Measurements from ENCODE around the gene GALNT12.

The GALNT12 gene

DNA sequence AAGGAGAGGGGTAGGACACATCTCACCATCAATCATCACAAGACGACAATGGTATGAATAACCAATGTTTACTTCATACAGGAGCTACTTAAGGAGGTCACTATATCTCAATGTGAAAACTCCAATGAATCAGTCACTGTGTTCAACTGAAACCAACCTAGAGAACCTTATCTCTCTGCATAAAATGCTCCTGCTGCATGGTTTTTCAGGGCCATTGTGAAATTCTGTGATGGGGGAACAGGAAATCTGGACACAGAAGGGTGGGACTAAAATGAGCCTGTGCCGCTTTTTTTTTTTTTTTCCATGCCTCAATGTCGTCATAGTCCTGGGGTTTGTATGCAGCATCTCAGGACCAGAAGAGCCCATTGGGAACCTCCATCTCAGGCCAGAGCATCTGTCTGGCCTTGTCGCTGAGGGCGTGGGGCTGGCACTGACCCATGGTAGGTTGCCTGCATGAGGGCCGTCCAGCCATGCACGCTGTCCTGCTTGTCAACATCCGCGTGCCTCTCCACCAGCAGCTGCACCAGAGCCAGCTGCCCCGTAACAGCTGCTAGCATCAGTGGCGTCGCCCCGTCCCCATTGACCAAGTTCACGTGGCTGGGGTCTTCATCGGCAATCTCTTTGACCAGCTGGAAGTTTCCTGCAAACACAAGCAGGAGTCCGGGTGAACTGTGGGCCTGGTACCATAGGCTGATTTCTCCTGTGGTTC is 23.8 kb upstream of the GALNT12 start:
- no peak for DNase-seq

DNA sequence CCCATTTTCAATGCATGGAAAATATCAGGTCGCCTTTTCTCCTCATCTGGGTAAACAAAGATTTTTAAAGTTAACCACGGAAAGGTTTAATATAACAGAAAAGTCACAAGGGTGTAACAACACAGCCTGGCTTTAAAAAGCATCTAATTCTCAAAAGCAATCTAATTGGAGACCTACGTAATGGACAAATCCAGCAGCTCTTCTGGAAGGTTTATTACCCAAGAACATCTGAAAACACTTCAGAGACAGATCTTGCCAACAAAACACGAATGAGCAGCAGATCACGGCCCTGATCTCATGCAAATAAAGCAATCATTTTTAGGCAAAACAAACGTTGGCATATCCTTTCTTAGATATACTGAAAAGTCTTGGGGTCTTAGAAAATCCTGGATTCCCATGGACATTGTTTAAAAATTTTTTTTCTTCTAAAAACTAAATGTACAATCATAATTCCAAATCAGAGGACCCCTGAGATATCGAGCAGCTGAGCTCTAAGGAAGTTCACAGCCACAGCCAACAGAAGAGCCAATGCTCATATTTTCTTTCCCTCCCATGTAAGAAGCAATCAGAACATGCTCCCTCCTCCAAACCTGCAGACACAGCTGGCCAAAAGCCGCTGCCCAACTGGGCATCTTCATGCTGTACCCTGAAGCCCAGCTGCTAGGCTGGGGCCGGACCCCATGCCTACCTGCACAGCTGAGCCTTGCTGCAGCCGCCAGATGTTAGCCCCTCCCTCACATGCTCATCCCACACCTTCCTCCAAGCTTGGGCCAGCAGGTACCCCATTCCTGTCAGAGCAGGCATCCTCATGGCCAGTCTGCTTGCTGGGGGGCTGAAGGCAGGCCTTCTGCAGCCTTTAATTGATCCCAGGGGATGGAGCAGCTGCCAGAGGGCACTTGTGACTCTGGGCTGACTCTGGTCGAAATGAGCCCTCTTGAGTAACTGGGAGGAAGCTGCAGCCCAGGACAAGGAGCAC is 22.4 kb upstream of the GALNT12 start:
- DNase-seq, result peak; percentile 35

DNA sequence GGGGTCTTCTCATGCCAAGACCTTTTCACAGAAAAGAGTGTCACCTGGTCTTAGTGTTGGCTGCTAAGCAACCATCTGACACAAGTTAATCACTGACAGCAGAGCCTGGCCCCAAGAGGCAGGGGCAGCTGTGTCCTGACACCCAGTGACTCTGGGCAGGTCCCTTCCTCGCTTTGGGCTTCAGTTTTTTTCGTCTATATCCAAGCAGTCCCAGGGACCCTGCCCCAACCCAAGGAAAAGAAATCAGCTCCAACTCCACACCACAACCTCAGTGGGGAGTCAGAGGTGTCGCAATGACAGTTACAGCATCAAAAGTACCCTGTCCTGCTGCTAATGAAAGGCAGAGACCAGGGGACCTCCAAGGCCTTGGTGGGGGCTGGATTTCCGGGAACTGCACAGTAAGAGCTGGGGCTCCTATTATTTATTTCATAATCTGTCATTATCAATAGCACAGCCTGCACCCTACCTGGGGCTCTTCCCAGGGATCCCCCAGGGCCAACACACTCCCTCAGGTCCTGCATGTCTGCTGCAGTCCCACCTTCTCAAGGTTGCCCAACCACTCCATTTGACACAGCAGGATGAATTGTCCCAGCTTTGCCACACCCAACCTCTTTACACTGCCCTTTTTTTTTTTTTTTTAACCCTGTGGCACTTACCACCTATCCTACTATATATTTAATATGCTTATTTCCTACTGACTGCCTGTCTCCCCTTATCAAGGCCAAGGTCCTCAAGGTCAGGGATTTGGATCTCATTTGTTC is 20.5 kb upstream of the GALNT12 start:
- DNase-seq, result peak; percentile 37

DNA sequence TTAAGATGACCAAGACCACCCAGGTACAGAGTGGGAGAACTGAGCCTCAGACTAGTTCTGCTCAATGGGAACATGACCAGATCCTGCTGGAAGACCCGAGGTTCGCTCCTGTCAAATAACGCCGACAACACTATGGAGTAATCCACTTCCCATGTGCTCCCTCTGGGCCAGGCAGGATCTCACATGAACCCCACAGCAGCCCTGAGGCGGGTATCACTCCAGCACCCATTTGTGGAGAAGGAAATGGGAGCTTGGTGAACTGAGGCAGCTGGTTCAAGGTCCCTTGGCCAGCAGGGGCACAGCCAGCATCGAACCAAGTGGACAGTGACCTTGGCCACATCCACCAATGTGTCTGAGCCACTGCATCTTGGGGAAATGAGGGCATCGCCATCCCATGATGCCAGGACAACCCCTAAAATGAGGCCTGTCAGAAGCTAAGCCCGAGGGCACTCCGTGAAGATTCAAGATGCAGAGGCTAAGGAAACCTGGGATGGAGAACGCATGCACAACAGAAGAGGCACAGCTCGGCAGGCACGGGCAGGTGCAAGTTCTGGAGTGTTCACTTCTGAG is 19.6 kb upstream of the GALNT12 start:
- peak; percentile 37 for DNase-seq

DNA sequence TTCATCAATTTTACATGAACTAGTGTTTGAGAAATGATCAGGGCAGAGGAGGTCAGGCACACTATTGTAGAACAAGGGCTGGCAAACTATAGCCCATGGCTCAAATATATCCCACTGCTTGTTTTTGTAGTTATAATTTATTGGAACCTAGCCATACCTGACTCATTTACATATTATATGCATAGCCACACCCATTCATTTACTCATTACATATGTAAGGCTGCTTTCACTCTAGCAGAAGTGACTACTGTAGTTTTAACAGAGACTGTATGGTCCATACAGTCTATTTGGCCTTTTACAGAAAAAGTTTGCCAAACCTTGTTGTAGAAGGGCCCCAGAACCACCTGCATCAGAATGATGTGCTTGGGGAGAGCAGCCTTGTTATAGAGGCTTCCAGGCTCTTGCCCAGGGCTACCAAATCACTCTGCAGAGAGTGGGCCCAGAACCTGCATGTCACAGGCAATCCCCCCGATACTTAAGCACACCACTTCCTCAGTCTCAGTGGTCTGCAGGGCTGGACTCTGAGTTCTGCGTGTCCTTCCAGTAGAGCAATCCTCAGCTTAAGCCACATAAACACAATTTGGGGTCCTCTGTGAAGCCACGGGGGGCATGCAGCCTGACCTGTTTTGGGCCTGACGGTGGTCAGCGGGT is 17.9 kb upstream of the GALNT12 start:
- DNase-seq, result no peak

DNA sequence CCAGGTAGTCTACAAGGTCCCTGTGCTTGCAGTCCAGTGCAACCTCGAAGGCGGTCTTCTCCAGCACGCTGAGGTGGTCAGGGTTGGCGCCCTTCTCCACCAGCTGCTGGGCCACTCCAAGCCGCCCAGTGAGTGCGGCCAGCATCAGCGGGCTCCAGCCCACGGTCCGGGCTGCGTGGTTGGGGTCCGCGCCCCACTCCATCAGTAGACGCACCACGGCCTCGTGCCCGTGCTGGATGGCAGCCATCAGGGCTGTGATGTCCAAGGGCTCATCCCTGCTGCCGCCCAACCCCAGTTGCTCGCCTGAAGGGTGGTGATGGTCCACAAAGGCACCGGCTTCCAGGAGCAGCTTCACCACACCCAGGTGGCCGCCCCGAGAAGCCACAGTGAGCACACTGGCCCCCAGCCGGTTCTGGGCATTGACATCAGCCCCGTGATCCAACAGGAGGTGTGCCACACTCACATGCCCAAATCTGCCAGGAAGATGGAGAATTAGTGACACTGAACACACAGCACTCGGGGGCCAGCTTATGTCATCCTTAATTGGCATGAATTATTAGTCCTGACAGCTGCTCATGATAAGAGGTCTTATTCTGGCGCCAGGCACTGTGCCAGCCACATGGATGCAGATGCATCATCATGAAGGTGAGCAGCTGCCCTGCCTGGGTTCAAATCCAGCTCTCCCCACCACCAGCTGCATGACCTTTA is 17.2 kb upstream of the GALNT12 start:
- DNase-seq, result no peak

DNA sequence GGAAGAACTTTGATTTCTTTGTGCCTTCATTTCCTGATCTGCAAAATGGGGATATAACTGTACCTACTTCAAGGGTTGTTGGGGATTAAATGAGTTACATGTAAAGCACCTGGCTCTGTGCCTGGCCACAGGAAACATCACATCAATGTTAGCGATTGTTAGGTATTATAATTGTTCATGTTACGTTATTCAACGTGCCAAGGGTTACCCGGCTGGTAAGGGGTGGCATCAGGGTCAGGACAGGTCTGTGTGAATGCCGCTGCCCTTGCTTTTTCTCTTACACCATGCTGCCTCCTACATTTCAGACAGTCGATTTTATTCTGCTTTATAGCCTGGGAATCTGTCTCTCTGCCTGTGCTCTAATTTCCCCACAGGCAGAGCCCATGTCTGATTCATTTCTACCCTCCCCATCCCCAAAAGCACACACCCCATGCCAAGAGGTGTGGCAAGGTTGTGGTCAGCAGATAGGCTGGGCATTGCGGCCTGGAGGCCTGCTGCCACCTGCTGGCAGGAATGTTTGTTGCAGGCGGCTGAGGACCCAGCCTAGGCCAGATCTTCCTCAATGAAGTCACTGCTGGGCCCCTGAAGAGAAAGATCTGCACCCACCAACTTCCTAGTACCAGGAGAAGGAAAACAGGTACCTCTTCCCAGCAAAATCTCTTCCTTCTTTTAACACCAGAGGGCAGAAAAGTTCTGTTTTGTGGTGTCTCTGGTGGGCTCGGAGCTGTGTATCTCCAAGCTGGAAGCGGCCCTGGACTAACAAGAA is 16.4 kb upstream of the GALNT12 start:
- DNase-seq, result peak; percentile 85

DNA sequence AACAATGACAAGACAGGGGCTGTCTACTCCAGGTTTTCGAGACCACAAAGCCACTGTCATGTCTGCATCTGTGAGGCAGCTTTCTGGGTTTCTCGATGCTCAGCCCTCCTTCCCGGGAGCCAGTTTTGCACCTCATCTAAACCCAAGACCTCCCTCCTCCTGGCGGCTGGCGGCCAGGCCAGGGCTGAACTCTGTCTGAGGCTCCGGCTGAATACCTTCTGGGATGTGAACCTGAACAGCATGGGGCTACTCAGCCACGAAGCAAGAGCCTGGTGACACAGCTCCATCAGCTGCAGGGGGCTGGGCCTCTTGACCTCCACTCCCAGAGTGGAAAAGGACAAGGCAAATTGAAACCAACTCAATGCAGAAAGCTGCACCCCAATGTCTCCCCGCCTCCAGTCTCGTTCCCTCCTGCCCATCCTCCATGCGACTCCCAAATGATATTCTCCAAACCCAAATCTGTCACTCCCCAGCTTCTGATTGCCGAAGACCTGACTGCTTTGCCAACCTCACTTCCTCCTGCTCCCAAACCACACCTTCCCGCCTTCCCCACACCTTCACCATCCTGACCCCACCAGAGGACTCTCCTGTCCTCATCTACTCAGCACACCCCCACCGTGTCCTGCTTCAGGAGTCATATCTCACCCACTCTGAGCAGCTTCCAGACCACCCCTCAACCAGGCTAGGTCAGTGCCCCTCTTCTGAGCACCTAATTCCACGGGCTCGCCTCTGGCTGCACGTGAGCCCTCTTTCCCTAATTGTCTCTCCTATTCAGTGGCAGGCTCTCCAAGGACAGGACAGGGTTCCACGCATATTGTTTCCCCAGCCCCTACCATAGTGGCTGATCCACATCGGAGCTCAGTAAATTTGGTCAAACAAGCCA is 15.6 kb upstream of the GALNT12 start:
- peak; percentile 45 for DNase-seq

DNA sequence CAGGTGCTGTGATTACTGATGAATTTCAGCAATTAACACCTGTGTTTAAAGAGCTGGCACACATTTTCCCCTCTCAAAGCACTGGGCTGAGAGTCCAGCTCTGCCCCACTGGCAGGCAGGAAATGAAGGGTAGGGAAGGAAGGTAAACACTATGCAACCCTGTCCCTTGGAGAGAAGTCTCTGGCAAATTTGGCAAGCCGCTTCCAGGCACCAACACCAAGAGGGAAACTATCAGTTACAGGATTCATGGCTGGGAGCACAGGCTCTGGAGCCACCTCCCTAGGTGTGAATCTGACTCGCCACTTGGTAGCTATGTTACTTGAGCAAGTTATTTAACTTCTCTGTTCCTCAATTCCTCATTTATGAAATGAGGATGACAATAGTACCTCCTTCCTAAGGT is 14.4 kb upstream of the GALNT12 start:
- peak; percentile 28 for DNase-seq

DNA sequence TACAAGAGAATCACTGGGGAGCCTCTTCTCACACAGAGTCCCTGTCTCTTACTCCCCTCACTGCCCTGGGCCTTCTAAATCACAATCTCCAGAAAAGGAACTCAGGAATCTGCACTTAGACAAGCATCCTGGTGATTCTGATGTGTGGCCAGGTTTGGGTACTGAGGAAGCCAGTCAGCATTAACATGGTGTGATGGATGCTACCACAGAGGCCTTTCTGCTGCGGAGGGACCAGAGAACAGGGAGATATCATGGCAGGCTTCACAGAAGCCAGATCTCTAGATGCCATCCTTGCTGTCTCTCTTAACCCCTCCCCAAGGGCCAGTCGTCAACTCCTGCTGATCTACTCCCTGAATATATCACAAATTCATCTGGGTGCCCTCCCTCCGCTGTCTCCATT is 12.7 kb upstream of the GALNT12 start:
- DNase-seq, result peak; percentile 44

DNA sequence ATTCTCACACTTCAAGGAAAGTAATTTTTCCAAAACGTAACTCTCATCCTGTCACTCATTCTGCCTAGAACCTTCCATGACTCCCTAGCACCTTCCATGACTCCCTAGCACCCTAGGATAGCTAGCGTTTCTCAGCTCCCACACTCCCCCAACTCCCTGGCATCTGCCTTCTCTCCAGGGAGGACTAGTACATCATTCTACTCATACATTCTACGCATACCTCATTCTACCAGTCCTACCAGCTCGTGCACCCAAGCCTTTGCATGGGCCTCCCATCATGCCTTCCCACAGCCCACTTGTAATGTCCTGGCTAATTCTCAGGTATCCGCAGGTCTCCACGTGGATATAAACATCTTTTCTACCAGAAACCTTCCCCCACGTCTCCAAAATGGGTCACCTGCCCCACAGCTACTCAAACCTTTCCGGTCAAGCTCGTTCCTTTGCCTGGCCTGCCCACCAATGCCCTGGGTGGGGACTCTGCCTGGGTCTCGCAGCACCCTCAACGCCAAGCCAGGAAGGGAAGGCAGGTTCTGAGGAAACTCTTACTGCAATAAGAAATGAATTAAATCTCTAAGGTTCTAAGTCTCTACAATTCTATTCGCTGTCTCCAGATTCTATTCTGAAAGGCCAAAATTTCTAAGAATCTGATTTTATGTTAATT is 12.0 kb upstream of the GALNT12 start:
- peak; percentile 60 for DNase-seq

DNA sequence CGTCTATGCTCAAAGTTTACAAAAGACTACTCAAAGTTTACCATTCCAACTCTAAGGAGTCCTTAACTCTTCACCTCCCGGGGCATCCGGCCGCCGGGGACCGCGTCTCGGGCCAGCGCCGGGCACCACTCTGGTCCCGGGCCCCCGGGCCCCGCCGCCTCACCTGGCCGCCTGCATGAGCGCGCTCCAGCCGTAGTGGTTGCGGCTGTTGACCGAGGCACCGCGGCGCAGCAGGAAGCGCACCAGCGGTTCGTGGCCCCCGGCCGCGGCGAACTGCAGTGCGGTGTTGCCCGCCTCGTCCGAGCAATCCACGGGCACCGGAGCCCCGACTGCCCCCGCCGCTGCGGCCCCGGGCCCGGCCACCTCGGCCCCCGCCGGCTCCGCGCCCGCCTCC is 11.5 kb upstream of the GALNT12 start:
- DNase-seq, result peak; percentile 75

DNA sequence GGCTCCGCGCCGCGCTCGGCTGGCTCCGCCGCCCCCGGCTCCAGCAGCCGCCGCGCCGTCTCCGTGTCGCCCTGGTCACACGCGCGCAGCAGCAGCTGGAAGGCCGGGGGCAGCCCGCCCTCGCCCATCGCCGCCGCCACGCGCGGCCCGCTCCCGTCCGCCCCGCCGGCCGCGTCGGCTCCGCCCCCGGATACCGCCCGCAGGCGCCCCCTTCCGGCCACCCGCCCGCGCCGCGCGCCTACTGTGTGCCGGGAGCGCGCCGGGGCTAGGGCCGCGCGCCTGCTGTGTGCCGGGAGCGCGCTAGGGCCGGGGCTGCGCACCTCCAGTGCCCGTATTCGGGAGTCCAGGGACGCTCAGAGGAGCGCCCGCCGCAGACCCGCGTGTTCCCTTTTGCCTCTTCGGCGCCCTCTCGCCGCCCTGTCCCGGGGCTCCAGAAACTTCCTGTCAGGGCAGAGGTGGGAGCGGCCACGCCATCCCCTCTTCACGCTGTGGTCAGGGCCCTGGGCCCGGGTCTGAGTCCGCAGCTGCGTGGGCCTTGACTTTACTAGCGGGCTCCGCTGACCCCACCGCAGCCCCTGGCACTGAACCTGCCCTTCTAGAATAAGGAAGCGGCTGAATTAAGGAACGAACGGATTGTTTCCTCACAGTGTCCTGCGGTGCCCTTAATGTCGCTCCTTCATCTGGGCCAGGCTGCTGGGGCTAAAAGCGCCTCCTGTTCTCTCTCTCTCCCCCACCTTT is 10.9 kb upstream of the GALNT12 start, which contains the start of gene ANKS6:
Gene ANKS6, minus strand, starts transcription at position 192 of the 738 bp plus-strand sequence. Its CDS starts 64 bp downstream, at position 128.
- DNase-seq, result peak; percentile 94

DNA sequence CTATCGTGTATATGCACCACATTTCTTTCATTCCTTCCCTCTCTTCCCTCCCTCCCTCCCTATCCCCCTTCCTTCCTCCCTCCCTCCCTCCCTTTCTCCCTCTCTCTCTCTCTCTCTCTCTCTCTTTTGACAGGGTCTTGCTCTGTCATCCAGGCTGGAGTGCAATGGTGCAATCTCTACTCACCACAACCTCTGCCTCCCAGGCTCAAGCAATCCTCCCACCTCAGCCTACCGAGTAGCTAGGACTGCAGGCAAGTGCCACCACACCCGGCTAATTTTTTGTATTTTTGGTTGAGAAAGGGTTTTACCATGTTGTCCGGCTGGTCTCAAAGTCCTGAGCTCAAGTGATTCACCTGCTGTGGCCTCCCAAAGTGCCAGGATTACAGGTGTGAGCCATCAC is 10.0 kb upstream of the GALNT12 start:
- peak; percentile 28 for DNase-seq

DNA sequence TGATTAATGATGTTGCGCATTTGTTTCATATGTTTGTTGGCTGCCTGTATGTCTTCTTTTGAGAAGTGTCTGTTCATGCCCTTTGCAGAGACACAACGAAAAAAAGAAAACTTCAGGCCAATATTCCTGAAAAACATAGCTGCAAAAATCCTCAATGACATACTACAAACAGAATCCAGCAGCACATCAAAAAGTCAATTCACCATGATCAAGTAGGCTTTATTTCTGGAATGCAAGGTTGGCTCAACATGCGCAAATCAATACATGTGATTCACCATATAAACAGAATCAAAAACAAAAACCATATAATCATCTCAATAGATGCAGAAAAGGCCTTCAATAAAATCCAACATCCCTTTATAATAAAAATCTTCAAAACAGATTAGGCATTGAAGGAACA is 9.2 kb upstream of the GALNT12 start:
- no peak for DNase-seq

DNA sequence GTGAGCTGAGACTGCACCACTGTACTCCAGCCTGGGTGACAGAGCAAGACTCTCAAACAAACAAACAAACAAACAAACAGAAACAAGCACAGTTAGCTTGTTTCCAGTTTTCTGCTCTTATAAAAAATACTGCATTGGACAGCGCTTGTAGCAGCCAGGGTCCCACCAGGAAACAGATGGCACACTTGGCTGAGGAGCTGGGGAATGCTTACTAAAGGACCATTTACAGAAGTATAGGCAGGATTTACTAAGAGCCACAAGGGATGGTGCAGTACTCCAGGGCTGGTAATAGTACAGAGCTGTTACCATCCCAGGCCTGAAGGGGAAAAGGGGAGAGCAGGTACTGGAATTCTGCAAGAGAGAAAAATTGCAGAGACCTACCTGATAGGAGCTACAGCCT is 5.9 kb upstream of the GALNT12 start:
- no peak for DNase-seq

DNA sequence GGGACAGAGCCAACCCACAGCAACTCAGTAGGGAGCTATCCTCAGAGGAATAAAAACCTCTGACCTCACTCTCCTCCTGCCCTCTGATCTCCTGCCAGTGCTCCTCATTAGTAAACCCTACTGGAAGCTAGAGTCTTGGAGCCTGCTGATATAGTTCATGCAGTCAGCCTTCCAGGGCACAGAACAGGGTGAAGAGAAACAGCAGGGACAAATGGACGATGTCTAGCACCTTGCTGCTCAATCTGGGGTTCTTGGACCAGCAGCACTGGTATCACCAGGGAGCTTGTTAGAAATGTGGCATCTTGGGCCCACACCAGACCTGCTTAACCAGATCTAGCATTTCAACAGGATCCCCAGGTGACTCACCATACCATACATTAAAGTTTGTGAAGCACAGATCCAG is 5.5 kb upstream of the GALNT12 start:
- DNase-seq, result no peak

DNA sequence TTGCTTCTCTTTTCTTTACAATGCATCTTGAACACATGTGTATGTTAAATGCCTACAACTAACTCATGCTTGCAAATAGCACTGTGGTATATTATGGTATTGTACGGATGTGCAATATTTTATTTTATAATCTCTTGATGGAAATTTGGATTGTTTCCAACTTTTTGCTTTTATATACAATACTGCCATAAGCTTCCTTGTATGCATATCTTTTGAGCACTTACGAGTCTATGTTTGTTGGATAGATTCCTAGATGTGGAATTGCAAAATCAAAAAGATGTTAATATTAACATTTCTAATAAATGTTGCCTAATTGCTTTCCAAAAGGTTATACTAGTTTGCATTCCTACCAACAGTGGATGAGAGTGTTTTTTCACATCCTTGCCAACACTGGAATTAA is 3.4 kb upstream of the GALNT12 start:
- no peak for DNase-seq
